ENCODE results near the gene FRMPD4.

The FRMPD4 gene

DNA sequence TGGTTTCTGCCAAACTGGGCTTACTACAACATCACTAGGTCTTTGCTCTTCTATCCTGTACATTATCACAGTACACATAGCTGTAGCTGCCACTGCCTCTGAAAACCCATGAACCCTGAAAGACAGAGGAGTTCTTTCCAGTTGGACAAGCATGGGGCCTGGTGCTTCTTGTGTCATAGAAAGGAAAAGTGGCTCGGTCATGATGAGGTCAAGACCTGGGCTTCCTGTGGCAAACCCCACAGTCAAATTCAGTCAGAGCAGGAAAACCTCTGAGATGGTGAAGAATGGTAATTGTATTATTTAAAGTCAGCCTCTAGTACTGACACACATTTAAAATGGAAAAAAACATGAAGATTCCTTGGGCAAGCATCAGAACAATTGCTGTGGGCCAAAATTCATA lies 519.6 kb downstream of the FRMPD4 start:
- DNase-seq (ENCODE audit: low read depth in 2 of 2) = no peak

GRCh38 chrX:12661464-12661863 lies 523.2 kb downstream of the FRMPD4 start:
- no peak for DNase-seq (ENCODE audit: low read depth in 2 of 2)

DNA sequence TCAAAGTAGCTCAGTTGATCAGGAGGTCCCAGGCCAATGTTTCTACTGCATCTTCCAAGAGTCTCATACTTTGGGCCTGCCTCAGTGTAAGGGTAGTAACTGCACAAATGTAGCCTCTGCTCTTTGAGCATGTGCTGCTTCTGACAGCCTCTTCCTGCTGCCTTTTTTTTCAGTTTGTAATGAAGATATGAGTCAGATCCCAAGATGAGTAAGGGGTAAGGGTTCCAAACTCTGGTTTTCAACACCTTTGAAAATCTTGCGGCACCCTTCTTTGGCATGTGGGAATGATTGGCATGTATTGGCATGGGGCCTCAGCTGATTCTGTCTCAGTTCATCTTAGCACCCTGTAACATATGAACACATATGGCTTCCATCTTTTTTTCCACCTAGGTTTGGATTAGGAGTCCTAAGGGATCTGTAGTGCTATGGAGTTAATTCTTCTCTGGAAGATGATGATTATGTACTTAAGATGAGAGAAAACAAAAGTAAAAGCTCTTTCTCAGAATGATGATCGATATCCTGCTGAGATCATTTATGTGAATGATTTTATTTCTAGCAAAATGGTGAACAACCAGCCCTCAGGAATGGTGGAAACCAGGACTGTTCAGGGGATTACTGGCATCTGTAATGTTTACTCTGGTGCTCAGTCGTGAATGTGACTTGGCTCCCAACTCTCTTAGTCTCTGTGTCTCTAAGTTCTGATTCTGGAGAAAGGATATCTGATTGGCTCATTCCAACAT lies 534.3 kb downstream of the FRMPD4 start:
- DNase-seq (ENCODE audit: low read depth in 2 of 2) = no peak

DNA sequence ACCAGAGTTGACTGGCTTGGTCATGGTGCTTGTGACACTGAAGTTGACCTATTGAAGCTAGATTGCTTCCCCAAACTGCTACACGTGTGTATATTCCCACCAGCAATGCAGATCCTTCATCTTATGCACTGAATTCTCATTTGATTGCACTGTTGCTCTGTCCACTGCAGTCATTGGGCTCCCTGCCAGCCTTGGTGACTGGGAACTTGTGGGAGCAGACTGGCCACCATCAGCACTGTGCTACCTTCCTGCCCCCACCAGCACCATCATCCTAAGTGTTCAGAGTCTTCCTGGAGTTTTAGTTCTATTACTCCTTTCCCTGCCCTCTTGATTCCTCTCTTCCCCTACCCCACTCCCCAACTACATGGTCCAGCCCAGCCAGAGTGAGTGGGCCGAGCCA lies 535.2 kb downstream of the FRMPD4 start:
- DNase-seq (ENCODE audit: low read depth in 2 of 2) = no peak

DNA sequence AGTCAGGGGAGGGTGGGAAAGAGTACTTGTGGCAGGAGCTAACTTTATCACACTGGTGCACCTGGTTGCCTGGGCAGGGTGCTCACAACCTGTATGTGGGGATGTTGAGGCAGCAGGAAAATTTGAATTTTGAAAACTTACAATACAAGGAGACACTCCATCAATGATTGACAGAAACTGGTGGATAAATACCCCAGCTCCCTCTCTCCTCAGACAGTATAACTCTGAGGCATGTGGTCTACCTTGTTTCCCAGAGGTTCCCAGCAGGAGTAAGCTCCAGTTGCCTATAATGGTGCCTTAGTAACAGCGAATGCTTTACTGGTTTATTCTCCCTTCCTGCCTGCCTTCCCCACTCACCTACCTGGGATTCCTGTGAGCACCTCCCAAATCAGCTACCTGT lies 541.2 kb downstream of the FRMPD4 start:
- no peak for DNase-seq (ENCODE audit: low read depth in 2 of 2)

DNA sequence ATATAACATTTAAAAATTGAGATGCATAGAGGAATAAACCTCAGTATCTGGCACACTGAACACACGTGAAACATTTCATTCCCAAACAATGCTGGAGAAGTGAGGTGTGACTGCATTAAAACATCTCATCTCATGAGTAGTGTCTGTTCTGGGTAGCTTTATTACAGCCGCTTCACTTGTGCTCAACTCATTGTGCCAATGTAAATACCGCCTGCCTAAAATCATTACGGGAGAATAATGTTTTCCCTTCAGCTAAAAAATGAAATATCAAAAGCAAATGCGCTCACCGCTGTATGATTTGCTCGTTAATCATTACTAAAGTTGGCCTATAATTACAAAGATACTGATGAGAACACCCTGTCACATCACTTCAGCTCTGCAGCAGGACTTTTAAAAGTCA lies 542.8 kb downstream of the FRMPD4 start:
- no peak for DNase-seq (ENCODE audit: low read depth in 2 of 2)

DNA sequence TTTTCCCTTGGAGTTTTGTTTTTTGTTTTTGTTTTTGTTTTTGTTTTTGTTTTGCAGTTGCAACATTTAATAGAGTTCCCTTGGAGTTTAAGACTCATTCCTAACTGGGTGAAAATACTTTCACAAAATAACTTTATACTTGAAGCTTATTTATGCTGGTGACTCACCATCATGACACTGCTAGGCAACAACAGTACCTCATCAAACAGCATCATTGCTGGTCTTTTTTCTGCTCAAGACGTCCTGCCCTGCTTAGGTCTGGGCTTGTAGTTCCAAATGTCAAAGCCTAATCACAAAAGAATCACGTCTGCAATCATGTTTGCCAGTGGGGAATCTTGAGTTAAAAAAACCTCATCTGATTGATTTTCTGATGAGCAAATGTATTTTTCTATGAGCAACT lies 547.3 kb downstream of the FRMPD4 start:
- DNase-seq (ENCODE audit: low read depth in 2 of 2) = no peak

- DNase-seq (ENCODE audit: low read depth in 2 of 2) = no peak
These were observed 548.1 kb downstream of the FRMPD4 start for GRCh38 chrX:12686331-12686730.

DNA sequence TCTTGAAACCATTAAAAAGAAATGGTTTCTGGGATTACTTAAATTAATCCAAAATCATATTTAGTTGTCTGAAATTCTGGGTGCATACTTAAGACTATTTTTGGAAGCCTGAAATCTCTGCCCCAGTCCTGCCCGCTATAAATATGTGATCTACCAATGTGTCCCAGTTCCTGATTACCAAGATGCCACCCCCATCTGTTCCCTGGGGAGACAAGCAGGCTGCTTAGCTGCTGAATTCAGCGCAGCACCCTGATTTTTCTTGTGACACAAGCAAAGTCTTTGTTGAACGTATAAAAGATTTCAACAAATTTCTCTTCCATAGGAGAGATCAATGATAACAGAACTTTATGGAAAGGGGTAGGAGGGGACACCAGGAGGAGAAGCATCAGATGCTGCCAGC lies 552.4 kb downstream of the FRMPD4 start:
- DNase-seq (ENCODE audit: low read depth in 2 of 2) = no peak

DNA sequence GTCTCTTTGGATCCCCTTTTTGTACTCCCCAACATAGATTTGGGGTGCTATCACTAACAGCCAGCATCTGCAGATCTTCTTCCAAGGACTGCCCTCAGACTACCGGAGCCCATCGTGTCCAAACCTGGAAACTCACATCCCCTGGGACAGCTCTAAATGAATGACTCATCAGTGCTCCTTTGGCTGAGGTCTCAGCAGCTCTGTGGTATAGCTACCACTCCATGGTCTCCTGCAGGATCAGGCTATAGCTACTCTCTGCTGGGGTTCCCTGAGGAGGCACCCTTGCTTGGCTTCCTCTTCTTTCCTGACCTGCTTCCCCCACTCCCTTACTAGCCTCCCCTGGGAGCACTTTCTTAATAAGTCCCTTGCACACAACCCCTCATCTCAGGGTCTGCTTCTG lies 555.5 kb downstream of the FRMPD4 start:
- DNase-seq (ENCODE audit: low read depth in 2 of 2) = no peak

DNA sequence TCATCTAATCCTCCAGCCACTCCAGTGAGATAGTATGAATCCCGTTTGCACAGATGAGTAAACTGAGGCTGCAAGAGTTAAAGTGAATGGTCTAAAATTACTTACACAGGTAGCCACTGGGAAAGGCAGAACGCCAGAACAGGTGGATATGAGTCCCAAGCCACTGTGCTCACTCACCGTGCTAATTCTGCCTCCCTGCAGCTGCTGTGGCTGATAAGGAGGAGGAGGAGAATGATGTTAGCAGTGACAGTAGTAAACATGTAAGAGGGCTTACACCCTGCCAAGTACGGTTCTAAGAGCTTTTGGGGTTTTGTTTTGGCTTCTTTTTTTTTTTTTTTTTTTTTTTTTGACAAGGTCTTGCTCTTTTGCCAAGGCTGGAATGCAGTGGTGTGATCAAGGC lies 562.5 kb downstream of the FRMPD4 start:
- no peak for DNase-seq (ENCODE audit: low read depth in 2 of 2)

- peak; percentile 5 to 7 for DNase-seq (ENCODE audit: low read depth in 2 of 2)
These were observed 563.4 kb downstream of the FRMPD4 start for GRCh38 chrX:12701628-12702027.

DNA sequence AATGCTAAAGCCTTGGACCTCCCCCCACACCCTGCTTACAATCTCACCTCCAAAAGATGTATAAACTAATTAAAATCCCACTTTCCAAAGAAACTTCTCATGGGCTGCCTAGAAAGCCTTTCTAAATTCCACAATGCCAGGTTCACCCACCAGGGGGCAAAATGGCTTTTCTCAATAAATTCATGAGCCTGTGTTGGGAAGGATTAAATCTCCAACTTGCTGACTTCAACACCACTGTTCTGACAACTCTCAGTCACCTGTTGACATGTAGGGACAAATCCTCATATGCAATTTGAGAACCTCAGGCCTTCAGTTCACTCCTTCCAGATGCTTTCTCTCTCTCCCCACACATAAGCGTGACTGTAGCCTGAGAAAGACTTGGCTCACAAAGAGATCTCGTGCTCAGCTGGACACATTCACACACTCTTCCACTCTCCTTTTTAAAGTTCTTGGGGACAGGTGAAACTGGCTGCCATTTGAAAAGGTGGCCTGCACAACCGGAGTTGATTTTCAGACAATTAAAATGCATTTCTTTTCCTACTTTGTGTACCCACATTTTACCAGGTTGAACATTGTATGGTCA lies 564.3 kb downstream of the FRMPD4 start:
- no peak for DNase-seq (ENCODE audit: low read depth in 2 of 2)

GRCh38 chrX:12704706-12705105 lies 566.4 kb downstream of the FRMPD4 start:
- no peak for DNase-seq (ENCODE audit: low read depth in 2 of 2)

DNA sequence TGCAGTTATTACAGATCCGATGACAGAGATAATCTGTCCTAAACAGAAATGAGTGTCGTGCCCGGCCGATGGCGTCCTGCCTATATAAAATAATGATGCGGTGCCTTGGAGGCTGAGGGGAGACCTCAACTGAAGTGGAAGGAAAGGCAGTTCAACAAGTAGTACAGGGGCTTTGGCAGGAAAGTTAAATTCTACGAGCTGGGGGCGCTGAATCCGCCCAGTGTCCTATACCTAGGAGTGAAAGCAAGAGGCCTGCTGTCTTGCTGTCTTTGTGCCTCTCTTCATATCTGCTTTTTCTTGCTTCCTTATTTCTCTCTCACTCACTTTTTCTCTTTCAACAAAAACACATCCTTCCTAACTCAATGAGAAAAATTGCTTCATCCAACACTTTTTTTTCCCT lies 570.8 kb downstream of the FRMPD4 start:
- DNase-seq (ENCODE audit: low read depth in 2 of 2) = no peak

GRCh38 chrX:12711435-12712040 lies 573.3 kb downstream of the FRMPD4 start:
- no peak for DNase-seq (ENCODE audit: low read depth in 2 of 2)

GRCh38 chrX:12716574-12716973 lies 578.3 kb downstream of the FRMPD4 start:
- DNase-seq (ENCODE audit: low read depth in 2 of 2) = no peak

DNA sequence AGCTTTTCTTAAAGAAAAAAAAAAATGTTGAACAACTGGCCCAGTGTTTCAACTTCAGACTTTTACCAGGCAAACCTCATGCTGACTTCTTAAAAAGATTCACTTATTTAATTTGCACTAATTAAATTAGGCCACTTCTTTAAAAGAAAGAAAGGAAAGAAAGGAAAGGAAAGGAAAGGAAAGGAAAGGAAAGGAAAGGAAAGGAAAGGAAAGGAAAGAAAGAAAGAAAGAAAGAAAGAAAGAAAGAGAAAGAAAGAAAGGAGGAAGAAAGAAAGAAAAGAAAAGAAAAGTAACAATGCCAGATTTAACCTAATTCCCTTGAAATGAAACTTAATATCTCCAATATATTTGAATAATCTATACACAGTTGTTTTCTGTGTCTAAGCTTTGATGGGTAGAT lies 581.6 kb downstream of the FRMPD4 start:
- no peak for DNase-seq (ENCODE audit: low read depth in 2 of 2)

DNA sequence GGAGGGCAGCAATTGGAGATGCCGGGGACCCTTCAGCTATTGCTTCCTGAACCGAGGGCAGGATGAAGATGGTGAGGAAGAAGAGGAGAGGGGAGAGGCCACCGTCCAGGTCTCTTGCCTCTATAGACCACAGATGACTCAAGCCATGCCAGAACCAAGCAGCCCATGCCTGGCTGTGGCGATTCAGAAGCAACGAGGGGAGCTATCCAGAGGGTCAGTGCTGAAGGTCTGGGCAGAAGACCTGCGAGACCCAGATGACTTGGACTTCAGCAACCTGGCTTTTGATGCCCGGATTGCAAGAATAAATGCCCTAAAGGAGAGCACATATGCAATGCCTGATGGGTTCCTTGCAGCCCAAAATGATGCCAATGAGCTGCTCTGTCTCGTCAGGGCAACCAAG lies 582.8 kb downstream of the FRMPD4 start:
- DNase-seq (ENCODE audit: low read depth in 2 of 2) = no peak

GRCh38 chrX:12722314-12722713 lies 584.0 kb downstream of the FRMPD4 start:
- no peak for DNase-seq (ENCODE audit: low read depth in 2 of 2)

GRCh38 chrX:12741416-12741815 lies 603.1 kb downstream of the FRMPD4 start:
- no peak for DNase-seq (ENCODE audit: low read depth in 2 of 2)

- no peak for DNase-seq (ENCODE audit: low read depth in 2 of 2)
These were observed 609.2 kb downstream of the FRMPD4 start for GRCh38 chrX:12747433-12747832.

- no peak for DNase-seq (ENCODE audit: low read depth in 2 of 2)
These were observed 613.6 kb downstream of the FRMPD4 start for GRCh38 chrX:12751887-12752286.

Measured in activated CD4-positive, alpha-beta T cell treated with anti-CD3 and anti-CD28 coated beads for 24 hours (primary cell).